Myocyte (in vitro differentiated cells): Measurements from ENCODE around the gene TMEM250. TPM values are rescaled to one million over a fixed set of nuclear protein-coding genes. Genes with fewer than 3 reads are reported as not detected.

ENCODE experiments used
- total RNA-seq: library from RNA; depleted of rRNA; stranded (reverse); fragments of >200 nt; gene quantifications from 2 replicates; pipeline ENCODE4 v1.2.3, GENCODE V29; 2014

The TMEM250 gene
- total RNA-seq, 1 donor from 2014 or later = 38.9 TPM

Other genes with a start within 250 kb of the TMEM250 start
- 45.8 and 57.8 TPM in 2 replicates for gene CAMSAP1, start 211.3 kb downstream of the TMEM250 start, total RNA-seq
- 56.7 and 68.6 TPM in 2 replicates for gene UBAC1, start 157.5 kb downstream of the TMEM250 start, total RNA-seq
- gene NACC2, start 23.6 kb downstream of the TMEM250 start, total RNA-seq = 22.8 and 31.6 TPM in 2 replicates
- gene LHX3, start 86.3 kb upstream of the TMEM250 start, total RNA-seq = not detected in 2 replicates
- gene QSOX2, start 126.9 kb upstream of the TMEM250 start, total RNA-seq = 18.2 and 20.7 TPM in 2 replicates
- gene CCDC187, start 185.2 kb upstream of the TMEM250 start, total RNA-seq = 0.05 TPM in 1 of 2 replicates, not detected in the other
- gene GPSM1, start 208.7 kb upstream of the TMEM250 start, total RNA-seq = 22.3 and 28.3 TPM in 2 replicates
- gene DNLZ, start 244.9 kb upstream of the TMEM250 start, total RNA-seq = 17.0 and 34.0 TPM in 2 replicates